WTC11 (cell line): ENCODE data around the gene DLL4. TPM values are rescaled to one million over a fixed set of nuclear protein-coding genes. Genes with fewer than 3 reads are reported as not detected.

Experiments
- ATAC-seq: fragments of 200-7000 bp; cut with Tn5 transposase; 2 replicates; pipeline ENCODE4 v1.10.0; 2021; ENCODE audit warnings: mild to moderate bottlenecking, moderate library complexity
- CTCF ChIA-PET: fragments of 300-600 bp; sonication (Branson Sonifier 250); formaldehyde crosslinking; loops from one replicate; lab custom pipeline; 2021; ENCODE audit warnings: antibody characterized with exemption; lab: Charles Lee
- POLR2A ChIA-PET: fragments of 350-600 bp; sonication (Branson Sonifier 250); formaldehyde crosslinking; loops from one replicate; lab custom pipeline; 2021; ENCODE audit warnings: antibody characterized with exemption; lab: Charles Lee
- DNase-seq: peaks from one replicate; pipeline ENCODE4 v3.0.0; 2021; ENCODE audit warnings: low spot score
- H3K27ac Mint-ChIP-seq: 2 replicates; pipeline ENCODE4 v1.8.0; 2021; ENCODE audit warnings: mixed read lengths
- H3K27me3 Mint-ChIP-seq: 2 replicates; pipeline ENCODE4 v1.8.0; 2021; ENCODE audit warnings: low read depth, mild to moderate bottlenecking, moderate library complexity, mixed read lengths
- H3K36me3 Mint-ChIP-seq: 2 replicates; pipeline ENCODE4 v1.8.0; 2021; ENCODE audit warnings: mixed read lengths
- H3K4me1 Mint-ChIP-seq: 2 replicates; pipeline ENCODE4 v1.8.0; 2022; ENCODE audit warnings: mixed read lengths
- H3K4me3 Mint-ChIP-seq: 2 replicates; pipeline ENCODE4 v1.8.0; 2021; ENCODE audit warnings: mild to moderate bottlenecking, moderate library complexity, mixed read lengths
- H3K9me3 Mint-ChIP-seq: 2 replicates; pipeline ENCODE4 v1.8.0; 2021; ENCODE audit warnings: mixed read lengths
- CREB1 ChIP-seq: sonication (generic); formaldehyde crosslinking; IDR thresholded peaks from 2 replicates; pipeline ENCODE4 v1.8.0; 2023; ENCODE audit warnings: mild to moderate bottlenecking, missing genetic modification reagents
- FOXK1 ChIP-seq: sonication (generic); formaldehyde crosslinking; IDR thresholded peaks from 2 replicates; pipeline ENCODE4 v1.8.0; 2022; ENCODE audit warnings: mild to moderate bottlenecking, moderate library complexity, missing genetic modification reagents
- FOXP1 ChIP-seq: sonication (generic); formaldehyde crosslinking; IDR thresholded peaks from 2 replicates; pipeline ENCODE4 v1.8.0; 2022; ENCODE audit warnings: missing genetic modification reagents, mild to moderate bottlenecking, moderate library complexity, borderline replicate concordance
- FOXP4 ChIP-seq: sonication (generic); formaldehyde crosslinking; IDR thresholded peaks from 2 replicates; pipeline ENCODE4 v1.8.0; 2022; ENCODE audit warnings: mild to moderate bottlenecking, missing genetic modification reagents
- GRHL2 ChIP-seq: fragments of 250-450 bp; sonication (Bioruptor Pico); IDR thresholded peaks from 2 replicates; pipeline ENCODE4 v1.8.0; 2022; ENCODE audit warnings: mild to moderate bottlenecking, moderate library complexity; ENCODE audit not compliant: insufficient replicate concordance, severe bottlenecking
- STAT6 ChIP-seq: sonication (generic); formaldehyde crosslinking; conservative IDR thresholded peaks from 2 replicates; pipeline ENCODE4 v1.8.1; 2023; ENCODE audit warnings: mild to moderate bottlenecking, low read depth, missing genetic modification reagents, moderate library complexity
- ZNF121 ChIP-seq: sonication (generic); formaldehyde crosslinking; IDR thresholded peaks from 2 replicates; pipeline ENCODE4 v1.8.0; 2023; ENCODE audit warnings: missing genetic modification reagents
- total RNA-seq: library from RNA; stranded (reverse); gene quantifications from 3 replicates; pipeline ENCODE4 v1.2.3, GENCODE V29; 2021
- TF ChIP-seq, protein P1 (sequence below): fragments of 250-450 bp; sonication (Bioruptor Pico); IDR thresholded peaks from 2 replicates; pipeline ENCODE4 v1.9.0; 2021; ENCODE audit warnings: mild to moderate bottlenecking
- TF ChIP-seq, protein P2 (sequence below): sonication (generic); formaldehyde crosslinking; IDR thresholded peaks from 2 replicates; pipeline ENCODE4 v1.8.0; 2023; ENCODE audit warnings: missing genetic modification reagents, mild to moderate bottlenecking, borderline replicate concordance

Gene DLL4
- total RNA-seq, 1 experiment from 2014 or later, result 0.94 TPM

DNA sequence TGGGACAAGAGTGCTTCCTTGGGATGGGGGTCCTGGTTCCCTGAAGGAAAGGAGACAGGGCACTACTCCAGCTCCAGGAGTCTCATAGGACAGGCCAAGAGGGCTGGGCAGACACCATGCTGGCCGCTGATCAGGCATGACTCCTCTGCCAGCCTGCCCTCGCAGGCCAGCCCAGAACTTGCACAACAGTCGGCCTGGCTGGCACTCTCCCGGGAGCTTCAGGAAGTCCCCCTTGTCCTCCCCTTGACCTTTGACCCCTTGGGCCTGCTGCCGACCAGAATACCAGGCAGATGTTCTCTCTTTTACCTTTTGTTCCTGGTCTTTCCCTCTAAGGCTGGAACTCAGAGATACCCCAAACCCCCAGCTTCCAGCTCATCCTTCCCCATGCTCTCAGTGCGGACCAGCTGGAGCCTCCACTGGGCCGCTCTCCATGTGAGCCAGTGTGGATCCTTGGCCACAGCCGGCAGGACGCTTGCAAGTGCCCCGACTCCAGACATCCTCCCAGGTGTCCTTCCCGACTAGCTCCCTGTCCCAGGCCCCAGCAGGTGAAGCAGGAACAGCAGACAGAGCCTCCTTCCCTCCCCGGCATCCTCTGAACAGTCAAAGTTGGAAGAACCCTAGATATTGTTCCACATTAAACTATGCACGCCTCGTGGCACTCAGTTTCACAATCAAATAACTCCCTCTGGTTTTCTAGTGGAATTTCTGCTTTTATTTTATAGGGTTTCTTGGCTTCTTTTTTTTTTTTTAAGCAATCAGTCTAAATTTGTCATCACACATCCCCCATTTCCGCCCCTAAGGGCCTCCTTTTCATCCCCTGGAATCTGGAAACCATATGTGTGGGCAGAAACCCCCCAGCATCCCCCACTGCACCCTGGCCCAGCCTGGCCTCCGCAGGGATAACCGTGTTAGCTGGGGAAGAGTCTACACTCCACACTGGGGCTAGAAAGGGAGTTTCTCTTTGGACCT lies 19.2 kb upstream of the DLL4 start:
- Mint-ChIP-seq H3K27ac (no peak overlapping the region; the same call in 1 of the 2 replicates), H3K4me3 (no peak overlapping the region), H3K4me1 (peaks cover 23% of the 10 kb centered on the region), H3K36me3 (no peaks in the 10 kb centered on the region), H3K27me3 (no peaks in the 10 kb centered on the region), H3K9me3 (no peaks in the 10 kb centered on the region)
- DNase-seq (no peak), ATAC-seq (no peak)
- TF ChIP-seq CREB1 (CRISPR knock-in tag) (no peak), FOXP1 (CRISPR knock-in tag) (peak; percentile 42; the same call in 1 of the 2 replicates), FOXP4 (CRISPR knock-in tag) (no peak), GRHL2 (CRISPR knock-in tag) (no peak)
- TF ChIP-seq, protein P1, sequence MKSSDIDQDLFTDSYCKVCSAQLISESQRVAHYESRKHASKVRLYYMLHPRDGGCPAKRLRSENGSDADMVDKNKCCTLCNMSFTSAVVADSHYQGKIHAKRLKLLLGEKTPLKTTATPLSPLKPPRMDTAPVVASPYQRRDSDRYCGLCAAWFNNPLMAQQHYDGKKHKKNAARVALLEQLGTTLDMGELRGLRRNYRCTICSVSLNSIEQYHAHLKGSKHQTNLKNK, result no peak
- TF ChIP-seq, protein P2, sequence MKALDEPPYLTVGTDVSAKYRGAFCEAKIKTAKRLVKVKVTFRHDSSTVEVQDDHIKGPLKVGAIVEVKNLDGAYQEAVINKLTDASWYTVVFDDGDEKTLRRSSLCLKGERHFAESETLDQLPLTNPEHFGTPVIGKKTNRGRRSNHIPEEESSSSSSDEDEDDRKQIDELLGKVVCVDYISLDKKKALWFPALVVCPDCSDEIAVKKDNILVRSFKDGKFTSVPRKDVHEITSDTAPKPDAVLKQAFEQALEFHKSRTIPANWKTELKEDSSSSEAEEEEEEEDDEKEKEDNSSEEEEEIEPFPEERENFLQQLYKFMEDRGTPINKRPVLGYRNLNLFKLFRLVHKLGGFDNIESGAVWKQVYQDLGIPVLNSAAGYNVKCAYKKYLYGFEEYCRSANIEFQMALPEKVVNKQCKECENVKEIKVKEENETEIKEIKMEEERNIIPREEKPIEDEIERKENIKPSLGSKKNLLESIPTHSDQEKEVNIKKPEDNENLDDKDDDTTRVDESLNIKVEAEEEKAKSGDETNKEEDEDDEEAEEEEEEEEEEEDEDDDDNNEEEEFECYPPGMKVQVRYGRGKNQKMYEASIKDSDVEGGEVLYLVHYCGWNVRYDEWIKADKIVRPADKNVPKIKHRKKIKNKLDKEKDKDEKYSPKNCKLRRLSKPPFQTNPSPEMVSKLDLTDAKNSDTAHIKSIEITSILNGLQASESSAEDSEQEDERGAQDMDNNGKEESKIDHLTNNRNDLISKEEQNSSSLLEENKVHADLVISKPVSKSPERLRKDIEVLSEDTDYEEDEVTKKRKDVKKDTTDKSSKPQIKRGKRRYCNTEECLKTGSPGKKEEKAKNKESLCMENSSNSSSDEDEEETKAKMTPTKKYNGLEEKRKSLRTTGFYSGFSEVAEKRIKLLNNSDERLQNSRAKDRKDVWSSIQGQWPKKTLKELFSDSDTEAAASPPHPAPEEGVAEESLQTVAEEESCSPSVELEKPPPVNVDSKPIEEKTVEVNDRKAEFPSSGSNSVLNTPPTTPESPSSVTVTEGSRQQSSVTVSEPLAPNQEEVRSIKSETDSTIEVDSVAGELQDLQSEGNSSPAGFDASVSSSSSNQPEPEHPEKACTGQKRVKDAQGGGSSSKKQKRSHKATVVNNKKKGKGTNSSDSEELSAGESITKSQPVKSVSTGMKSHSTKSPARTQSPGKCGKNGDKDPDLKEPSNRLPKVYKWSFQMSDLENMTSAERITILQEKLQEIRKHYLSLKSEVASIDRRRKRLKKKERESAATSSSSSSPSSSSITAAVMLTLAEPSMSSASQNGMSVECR (CRISPR knock-in tag), result no peak
- ChIA-PET CTCF (interaction anchor here (1.1 to 7.8 kb wide), 6 partner anchors 18 to 163 kb away, joined by 3 to 101 read pairs (median 5); partner anchors contain the start of gene DLL4), POLR2A (no interaction called here)

DNA sequence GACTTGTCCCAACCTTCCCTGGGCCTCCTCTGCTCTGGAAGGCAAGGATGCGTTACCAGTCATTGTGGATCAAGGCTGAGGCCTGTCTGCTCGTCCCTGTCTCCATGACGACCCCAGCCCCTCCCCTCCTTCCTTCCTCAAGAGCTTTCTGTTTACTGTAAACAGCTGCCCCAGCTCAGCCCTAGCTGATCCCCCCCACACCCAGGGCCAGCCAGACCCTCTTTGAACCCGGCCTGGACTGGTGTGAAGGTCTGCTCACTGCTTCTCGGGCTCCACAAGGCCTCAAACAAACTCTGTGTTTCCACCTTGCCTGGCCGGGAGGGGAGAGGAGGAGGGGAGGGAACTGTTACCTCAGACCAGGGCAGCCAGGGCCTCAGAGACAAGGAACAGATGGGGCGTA lies 18.0 kb upstream of the DLL4 start:
- Mint-ChIP-seq H3K27me3 (no peaks in the 10 kb centered on the region), H3K4me1 (peaks cover 26% of the 10 kb centered on the region), H3K9me3 (no peaks in the 10 kb centered on the region), H3K36me3 (no peaks in the 10 kb centered on the region), H3K4me3 (no peak overlapping the region), H3K27ac (peak overlapping the region; percentile 40; the same call in 1 of the 2 replicates)
- CTCF ChIA-PET, result interaction anchor here (0.6 to 7.8 kb wide), 7 partner anchors 8 to 38 kb away, joined by 3 to 101 read pairs (median 6); partner anchors contain the start of genes DLL4 and VPS18
- ATAC-seq (peak; percentile 37), DNase-seq (peak; percentile 60)
- POLR2A ChIA-PET, result interaction anchor here (0.5 to 0.6 kb wide), 2 partner anchors 244 to 381 kb away, joined by 3 read pairs; no protein-coding TSS in a partner anchor
- TF ChIP-seq ZNF121 (CRISPR knock-in tag) (peak; percentile 69; the same call in 1 of the 2 replicates), FOXK1 (CRISPR knock-in tag) (0 out of 2 replicates have a peak, but pooled peaks have one; percentile 39), FOXP4 (CRISPR knock-in tag) (peak; percentile 73; the same call in 1 of the 2 replicates), STAT6 (CRISPR knock-in tag) (no peak)
- TF ChIP-seq, all 79 proteins: peak for 3
